ENCODE data around the gene TPRG1L.

TPRG1L gene

GRCh38 chr1:3668585-3669300, 43.9 kb downstream of the TPRG1L start:
- peak; percentile 30 for DNase-seq

- no peak for DNase-seq
These were observed 44.6 kb downstream of the TPRG1L start for GRCh38 chr1:3669421-3669821.

GRCh38 chr1:3669971-3670431, 45.2 kb downstream of the TPRG1L start:
- DNase-seq, result no peak

DNA sequence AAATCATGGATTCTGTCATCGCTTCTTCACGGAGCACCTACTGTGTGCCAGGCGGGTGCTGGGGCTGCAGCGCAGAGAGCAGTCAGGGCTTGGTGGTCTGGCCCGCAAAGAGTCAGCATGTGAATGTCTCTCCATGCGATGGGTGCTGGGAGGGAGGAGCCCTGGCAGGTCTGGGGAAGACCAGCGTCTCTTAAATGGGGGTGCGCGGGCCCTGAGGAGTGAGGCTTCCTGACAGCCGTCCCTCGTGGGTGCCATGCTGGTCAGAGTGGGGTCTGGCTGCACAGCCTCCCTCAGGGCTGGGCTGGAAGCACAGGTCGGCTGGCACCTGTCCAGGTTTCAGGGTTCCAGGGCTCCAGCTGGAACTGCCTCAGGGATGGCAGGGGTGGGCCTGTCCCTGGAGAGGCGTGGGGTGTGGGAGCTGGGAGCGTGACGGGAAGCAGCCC, 46.0 kb downstream of the TPRG1L start:
- no peak for DNase-seq

- no peak for DNase-seq
These were observed 46.8 kb downstream of the TPRG1L start for GRCh38 chr1:3671371-3672180.

DNA sequence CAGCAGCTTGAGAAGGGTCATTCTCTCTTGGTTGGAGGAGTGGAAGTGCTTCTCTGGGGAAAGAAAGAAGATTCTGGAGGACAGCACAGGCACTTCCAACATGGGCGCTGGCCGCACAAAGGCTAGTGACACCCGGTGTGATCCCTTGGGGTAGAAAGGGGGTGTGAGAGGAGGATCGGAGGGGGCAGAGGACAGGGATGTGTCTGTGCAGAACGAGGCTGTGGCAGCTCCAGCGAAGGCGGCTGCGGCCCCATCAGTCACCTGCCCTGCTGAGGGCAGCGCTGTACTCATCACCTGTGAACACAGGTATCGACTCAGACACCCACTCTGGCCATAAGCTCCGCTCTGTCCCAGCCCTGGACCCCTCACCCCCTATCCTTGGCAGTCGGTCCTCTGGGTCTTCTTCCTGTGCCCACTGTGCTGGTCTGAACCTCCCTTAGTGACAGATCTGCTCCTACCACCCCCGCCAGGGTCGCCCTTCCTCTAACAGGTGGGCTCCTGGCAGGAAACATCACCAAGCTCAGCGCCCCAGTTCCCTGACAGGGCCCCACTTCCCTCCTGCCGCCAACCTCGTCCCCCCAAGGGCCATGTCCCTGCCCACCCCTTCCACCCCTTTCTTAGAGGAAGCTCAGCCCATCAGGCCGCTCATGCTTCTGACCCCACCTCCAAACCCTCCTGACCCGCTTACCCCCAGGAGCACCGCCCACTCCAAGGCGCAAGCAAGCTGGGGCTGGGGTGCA, 47.6 kb downstream of the TPRG1L start:
- no peak for DNase-seq

- DNase-seq, result no peak
These were observed 48.2 kb downstream of the TPRG1L start for GRCh38 chr1:3672971-3673361.

GRCh38 chr1:3673381-3674099, 48.7 kb downstream of the TPRG1L start:
- no peak for DNase-seq

GRCh38 chr1:3674100-3675094, 49.6 kb downstream of the TPRG1L start:
- DNase-seq, result no peak

DNA sequence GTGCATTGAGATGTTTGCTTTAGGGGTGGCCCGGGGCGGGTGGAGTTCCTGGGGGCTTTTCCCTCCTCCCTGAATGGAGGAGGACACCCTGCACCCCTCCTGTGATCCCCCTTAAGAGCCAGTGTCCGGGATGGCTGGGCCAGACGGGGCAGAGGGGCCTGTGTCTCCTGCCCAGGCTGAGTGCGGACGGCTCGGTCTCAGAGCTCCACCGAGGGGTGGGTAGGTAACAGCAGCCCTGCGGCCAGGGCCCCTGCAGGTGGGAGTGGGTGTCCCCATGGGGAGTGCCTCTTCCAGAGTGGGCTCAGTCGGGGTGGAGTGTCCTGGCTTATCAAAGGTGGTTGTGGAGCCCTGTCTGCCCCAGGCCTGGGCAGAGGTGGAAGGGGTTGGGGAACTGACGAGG, 50.6 kb downstream of the TPRG1L start:
- DNase-seq, result no peak

- DNase-seq, result no peak
These were observed 52.0 kb downstream of the TPRG1L start for GRCh38 chr1:3676581-3677470.

DNA sequence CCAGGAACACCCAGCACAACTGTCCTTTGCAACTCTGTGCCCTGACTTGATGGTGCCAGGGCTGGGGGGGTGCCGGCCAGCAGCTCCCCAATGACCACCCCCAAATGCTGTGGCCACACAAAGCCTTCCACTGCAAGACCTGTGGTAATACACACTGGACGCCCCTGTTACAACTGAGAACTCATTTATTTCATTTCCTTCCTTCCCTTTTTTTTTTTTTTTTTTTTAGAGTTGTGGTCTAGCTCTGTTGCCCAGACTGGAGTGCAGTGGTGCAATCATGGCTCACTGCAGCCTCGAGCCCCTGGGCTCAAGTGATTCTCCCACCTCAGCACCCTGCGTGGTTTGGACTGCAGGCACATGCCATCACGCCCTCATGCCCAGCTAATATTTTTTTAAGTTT, 52.7 kb downstream of the TPRG1L start:
- DNase-seq, result no peak

DNA sequence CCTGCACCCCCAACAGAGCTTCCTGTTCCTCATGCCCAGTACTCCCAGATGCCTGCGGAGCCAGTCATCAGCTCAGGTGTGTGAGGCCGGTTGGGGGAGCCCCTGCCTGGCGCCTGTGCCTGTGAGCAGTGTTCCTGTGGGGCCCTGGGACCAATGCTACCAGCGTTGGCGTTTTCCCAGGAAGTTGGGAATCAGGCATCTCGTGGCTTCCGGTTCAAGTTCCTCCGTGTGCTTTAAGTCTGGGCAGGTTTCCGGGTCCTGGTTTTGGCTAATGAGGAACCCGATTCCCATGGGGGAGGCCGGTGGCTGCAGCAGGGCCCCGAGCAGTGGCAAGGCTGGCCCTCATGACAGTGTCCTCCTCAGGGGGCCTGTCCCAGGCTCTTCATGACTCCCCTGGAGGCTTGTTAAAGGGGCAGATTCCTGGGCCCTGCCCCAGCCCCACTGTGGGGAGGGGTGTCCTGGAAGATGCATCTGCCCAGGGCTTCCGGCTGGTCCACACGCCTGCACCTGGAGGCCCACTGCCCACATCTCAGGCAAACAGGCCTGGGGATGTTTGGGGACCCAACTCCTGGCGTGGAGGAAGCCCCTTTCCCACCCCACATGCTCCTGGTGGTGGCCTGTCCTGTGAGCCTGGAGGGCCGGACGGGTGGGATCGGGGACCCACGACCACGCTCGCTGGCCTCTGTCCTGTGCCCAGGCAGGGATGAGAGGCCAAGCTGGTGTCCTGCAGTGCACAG, 53.7 kb downstream of the TPRG1L start:
- DNase-seq, result no peak

- no peak for DNase-seq
These were observed 54.3 kb downstream of the TPRG1L start for GRCh38 chr1:3679098-3679555.

Data from NCI-H1092 (cell line).